GM19328 (cell line): ENCODE measurements around the gene SYNDIG1.

Experiments
- ATAC-seq: cut with Tn5 transposase; IDR thresholded peaks from one replicate; pipeline ENCODE4 v1.9.1; 2021; ENCODE audit warnings: mild to moderate bottlenecking, moderate library complexity; ENCODE audit not compliant: unreplicated experiment

Gene SYNDIG1

DNA sequence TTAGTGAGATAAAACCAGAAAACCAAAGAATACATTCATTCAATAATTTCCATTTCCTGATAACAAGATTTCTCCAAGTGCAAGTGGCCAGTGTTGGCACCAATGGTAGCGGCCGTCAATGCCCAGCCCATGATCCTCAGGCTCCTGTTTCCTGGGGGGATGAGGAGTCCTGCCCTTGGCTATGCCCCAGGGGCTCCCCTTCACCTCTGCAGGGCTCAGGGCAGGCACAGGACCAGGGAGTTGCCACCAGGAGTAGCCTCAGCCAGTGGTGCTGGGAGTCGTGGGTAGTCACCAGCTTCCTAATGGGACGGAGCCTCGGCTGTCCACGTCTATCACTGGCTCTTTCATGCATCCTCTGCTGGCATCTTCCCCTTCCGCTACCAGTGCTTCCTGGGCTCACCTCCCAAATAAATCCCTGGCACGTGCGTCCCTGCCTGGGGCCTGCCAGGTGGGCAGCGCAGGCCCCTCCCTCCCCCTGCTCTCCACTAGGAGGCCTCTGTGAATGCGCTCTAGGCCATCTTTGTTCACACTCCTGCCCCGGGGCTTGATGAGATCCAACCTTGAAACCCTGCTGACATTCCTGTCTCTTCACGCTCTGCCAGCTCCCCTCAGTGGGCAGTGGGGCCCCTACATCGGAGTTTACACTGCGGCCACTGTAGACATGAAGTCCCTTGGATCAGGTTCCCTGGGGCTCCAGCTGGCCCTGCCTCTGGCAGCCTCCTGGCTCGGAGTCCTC, 215.7 kb downstream of the SYNDIG1 start:
- ATAC-seq: no peak

DNA sequence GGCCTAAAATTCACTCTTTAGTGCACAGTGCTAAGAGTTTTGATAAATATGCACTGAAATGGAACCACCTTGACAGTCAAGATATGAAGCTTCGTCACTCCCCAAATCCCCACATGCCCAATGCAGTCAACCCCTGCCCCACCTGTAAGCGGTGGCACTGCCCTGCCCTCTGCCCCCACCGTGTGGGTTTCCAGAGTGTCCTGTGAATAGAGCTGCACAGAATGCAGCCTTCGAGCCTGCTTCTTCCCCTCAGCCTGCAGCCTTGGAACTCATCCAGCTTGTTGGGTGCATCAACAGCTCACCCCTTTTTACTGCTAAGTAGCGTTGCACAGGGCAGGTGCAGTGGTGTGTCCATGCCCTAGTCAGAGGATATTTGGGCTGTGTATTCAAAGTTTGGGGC, 216.3 kb downstream of the SYNDIG1 start:
- no peak for ATAC-seq

DNA sequence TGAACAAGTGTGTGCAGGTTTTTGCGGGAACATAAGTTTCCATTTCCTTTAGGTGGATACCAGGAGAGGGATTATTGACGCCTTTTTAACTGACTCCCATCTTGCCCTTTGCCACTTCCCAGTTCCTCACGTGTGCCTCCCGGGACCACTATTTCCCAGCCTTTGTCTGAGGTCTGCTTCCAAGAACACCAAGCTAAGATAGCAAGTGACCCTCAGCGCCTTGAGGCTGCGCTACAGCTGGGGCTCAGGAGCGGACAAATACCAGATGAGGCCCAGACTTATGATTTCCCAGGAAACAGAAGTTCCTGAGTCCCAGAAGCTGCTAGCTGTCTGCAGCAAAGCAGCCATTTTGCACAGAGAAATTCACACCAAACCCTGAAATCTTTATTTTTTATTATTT, 216.7 kb downstream of the SYNDIG1 start:
- ATAC-seq: no peak

DNA sequence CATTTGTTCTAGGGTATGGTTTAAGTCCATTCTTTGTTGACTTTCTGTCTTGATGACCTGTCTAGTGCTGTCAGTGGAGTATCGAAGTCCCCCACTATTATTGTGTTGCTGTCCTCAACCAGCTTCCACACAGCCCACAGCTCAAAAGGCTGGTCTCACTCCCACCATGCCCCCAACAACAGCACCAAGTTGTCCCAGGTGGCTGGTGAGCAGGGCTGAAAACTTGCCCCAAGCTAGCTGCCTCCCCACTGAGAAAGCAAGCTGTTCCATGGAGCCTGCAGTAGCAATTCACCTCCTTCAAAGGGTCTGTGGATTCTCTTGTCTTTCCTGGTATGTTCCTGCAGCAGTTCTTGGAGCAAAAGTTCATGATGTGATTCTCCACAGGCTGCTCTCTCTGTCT, 221.0 kb downstream of the SYNDIG1 start:
- ATAC-seq: no peak

DNA sequence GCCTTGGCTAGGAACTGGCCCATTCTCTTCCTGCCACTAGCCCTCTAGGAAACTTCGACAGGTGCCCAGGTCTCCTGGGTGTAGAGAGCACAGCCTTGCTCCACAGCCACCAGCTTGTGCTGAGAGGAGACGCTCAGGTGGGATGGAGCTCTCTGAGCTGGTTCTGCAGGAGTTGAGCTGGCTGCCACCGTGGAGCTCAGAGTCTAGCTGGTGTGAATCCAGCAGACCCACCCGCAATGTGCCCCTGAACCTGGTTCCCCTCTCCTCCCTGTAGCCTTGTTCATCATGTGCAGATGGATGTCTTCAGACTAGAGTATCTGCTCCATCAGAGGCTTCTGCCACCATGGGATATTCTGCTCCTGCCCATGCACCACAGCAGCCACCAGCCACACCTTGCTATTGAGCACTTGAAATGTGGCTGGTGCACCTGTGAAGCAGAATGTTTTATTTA, 222.5 kb downstream of the SYNDIG1 start:
- no peak for ATAC-seq

DNA sequence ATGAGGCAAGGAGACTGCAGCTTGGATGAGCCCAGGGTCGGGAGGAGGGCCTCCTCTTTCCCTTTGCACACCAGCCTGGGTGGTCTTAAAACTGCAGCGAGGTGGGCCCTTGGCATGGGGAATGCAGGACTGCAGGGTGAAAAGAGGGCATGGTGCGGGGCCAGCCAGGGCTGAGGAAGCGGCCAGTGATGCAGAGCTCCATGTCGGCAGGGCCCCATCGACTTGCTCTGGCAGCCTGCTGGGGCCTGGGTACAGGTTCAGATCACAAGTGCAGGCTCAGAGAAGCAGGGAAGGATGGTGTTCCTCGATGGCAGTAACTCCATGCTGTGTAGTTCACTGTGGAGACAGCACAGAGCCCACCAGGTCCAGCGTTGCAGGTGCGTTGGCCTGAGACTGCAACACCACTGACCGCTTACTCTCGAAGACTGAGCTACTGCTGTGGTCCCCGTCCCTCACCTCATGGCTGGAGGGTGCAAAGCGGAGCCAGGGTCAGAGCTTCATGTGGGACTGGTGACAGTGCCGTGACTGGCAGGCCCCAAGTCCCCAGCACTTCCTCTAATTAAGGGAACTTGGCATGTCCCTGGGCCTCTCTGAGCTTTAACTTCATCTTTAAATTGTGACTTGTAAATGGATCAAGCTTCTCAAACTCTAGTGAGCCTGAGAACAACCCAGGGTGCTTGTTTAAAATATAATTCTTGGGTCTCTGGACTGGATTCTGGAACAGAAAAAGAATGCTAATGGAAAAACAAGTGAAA, 223.2 kb downstream of the SYNDIG1 start:
- ATAC-seq: no peak

DNA sequence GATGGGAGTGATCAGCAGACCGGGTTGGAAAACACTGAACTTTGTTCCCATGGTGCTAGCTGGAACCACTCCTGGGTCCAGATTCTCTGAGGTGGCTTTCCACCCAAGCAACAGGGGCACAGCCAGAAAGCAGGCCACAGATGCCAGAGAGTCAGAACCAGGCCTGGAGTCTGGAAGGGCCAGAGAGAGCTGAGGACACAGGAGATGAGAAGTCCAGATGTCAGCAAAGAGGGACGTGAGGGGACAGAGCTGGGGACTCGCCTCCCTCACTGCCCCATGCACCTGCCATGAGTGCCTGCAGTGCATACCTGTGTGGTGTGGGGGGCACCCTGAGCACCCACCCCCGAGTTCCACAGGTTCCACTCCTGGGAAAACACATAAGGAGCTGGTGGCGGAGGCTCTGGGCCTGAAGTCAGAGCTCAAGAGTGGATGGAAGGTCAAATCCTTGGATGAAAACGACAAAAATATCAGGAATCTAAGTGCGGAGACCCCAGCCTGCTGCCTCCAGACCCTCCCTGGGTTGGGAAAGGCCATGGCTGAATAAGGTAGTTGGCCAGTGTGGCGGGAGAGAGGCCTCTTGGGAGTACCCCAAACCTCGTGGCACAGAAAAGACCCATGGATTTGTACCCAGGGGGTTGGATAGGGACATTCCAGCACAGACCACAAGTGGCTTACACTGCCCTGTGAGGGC, 224.2 kb downstream of the SYNDIG1 start:
- ATAC-seq: no peak

DNA sequence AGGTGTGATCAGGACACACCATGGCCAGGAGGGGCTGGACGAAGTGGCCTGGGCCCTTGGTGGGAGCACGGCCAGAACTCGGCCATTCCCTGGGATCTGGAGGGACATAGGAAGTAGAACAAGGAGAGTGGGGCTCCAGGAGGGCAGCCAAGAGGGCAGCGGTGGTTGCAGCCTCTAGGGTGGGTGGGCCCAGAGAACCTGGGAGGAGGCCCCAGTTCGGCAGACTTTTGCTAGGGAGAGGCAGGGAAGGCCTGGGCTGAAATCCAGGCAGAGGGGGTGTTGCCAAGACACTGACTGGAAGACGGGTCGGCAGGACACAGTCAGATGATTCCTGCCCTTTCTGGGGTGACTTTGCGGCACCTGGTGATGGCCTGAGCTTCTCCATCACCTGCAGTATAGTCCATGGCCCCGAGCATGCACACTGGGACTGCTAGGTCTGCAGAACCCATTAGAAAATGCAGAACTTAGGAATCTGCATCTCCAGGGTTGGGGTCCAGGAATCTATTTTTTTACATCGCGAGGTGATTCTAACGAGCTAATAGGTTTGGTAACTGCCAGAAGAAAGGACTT, 224.8 kb downstream of the SYNDIG1 start:
- no peak for ATAC-seq

DNA sequence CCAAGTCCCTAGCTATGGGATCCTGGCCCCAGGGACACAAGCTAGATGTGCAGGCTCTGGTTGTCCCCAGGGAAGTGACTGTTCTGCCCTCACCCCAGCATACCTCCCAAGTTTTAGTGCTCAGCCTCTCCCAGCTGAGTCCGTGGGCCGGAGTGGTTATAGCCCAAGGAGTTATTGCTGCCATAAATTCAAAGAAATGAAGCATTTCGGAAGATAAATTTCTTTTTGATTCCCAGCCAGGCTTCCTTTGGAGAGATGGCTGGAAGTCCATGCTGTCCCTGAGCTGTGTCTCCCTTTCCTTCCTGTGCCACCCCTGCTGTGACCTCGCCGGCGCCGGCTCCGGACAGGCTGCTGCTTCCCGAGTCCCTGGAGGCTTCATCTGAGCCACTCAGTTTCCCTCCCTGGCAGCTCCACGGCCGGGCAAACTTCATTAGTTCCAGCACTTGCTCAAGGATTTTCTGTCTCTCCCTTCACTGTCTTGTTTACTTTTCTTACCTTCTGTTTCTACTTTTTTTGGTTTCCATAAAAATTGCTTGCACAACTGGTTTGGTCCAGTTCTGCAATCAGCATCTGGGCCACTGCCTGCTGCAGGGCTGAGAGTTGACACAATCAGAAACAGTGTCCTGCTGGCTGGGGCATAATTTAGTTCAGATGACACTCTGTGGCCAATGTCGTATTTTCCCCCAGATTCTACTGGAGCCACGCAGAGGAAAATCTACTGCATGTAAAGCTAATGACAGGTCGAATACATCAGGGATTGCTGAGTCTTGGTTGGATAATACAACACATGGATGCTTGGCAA, 225.5 kb downstream of the SYNDIG1 start:
- no peak for ATAC-seq

DNA sequence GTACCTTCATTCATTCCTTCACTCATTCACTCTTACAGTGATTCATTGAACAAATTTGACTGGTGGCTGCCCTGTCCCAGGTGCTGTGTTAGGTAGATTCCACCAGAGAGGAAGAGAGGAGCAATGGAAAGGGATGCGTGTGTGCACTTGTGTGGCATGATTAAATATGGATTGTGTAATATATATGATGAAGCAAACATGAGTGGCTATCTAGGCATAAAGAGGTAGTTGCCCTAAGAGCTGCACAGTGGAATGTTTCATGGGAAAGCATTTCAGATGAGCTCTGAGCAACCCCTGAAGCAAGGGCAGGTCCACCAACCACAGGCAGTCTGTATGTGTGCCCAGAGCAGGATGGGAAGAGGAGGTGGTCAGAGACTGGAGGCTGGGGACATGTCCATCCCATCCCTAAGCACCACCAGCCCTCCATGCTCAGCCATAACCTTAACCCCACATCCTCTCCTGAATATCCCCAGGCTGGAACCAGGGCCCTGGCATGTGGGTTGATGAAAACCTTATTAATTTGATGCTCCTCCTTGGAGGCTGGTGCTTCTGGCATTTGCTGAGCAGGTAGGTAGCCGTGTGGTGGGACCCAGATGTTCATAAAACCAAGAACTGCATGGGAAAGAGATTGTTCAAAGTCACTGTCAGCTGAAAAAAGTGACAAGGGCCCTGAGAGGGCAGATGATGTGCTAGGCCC, 226.2 kb downstream of the SYNDIG1 start:
- ATAC-seq: no peak

DNA sequence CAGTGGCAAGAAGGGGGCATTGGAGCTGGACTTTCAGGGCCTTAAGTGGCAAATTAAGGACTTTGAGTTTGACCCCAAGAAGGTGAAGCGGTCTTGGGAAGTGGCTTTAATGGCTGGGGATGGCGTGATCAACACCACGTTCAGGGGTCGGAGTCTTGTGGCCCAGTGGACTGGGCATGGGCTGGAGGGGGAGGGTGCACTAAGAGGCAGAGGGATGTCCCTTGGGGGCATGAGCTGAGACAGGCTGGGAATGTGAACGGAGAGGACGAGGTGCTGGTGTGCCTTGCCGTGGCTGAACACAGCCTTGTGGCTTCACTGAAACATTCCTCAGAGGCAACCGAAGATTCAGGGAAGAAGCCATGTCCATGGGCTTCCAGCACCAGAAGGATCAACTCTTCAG, 227.0 kb downstream of the SYNDIG1 start:
- no peak for ATAC-seq

DNA sequence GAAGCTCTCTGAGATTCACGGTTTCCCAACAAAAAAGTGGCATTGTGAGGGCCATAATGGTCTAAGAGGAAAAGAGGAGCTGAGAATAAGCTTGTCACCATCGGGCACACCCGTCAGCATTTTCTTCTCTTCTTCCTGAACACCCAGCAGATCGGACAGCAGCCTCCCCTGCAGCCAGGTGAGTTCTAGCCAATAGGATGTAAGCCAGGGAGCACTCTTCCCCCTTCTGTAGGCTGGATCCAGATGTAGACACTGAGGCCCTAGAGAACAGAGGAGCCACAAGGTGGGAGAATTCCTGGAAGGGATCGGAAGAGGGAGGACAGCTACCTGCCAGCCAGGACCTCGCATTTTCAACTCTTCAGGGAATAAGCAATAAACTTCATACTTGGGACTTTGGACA, 228.0 kb downstream of the SYNDIG1 start:
- ATAC-seq: no peak

DNA sequence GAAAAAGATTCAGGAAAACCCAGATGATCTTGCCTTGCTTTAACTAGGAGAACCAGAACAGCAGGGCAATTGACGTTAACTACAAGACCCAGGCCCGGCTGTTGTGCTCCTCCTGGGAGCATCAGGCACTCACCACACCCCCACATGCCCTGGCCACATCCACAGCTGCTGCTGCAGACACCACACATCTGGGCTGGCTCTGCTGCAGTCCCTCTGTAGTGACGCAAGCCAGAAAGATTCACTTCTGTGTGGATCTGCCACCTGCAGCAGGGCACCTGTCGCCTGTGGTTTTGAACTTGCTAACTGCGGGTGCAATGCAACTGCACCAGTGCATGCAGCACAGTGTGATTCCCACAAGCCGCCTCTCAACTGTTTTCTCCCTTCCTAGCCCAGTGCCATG, 228.8 kb downstream of the SYNDIG1 start:
- no peak for ATAC-seq

DNA sequence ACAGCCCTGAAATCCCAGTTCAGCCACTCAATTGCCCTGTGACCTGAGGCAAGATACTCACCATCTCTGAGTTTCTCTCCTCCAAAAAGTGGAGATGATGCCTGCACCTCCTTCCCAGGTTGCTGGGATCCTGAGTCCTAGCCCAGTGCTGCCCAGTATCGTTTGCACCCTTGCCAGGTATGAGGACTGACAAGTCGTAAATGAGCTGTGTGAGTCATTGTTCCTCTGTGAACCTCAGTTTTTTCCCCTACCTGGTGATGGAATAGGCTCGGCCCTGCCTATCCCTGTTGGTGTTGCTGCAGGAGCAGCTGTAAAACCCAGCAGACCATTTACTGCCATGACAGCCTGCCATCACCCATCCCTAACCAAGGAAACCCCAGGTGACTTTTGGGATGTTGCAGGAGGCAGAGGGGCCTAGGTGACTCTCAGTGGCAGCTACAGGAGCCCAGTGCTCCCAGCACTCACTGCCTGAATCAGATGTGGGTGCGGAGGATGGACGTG, 229.3 kb downstream of the SYNDIG1 start:
- no peak for ATAC-seq

DNA sequence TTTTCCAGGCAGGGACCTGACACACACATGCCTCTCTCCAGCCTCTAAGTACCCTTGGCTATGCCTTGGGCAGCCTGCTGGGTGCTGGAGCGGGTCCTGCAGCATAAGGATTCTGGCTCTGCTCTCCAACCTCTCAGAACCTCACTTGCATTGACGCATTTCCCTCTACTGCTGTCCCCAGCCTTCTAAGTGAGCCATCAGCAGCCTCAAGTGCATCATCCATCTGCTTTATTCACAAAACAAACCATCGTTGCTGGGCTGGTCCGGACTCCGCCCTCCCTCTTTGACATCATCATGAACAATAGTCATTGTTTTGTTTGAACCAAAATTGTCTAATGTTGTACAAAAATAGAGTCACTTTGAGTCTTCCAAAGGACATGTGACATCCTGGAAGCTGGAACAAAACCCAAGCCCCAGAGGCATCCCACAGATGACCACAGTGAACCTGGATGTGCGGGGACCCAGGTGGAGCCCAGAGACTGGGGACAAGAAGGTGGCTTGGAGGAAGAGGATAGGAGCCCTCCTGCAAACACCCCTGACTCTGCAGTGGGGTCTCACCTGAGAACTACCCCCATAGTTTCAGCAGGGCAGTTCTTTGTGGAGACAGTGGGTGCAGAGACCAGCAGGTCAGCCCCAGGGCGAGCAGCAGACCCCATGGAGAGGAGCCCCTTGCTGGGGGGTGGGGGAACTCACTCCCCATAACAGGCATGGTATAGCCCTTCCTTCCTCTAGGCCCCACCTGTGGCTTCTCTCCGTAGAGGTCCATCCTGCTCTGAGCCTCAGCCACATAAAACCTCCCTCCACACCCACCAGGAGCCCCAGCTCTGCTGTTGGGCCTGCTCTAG, 230.1 kb downstream of the SYNDIG1 start:
- no peak for ATAC-seq

DNA sequence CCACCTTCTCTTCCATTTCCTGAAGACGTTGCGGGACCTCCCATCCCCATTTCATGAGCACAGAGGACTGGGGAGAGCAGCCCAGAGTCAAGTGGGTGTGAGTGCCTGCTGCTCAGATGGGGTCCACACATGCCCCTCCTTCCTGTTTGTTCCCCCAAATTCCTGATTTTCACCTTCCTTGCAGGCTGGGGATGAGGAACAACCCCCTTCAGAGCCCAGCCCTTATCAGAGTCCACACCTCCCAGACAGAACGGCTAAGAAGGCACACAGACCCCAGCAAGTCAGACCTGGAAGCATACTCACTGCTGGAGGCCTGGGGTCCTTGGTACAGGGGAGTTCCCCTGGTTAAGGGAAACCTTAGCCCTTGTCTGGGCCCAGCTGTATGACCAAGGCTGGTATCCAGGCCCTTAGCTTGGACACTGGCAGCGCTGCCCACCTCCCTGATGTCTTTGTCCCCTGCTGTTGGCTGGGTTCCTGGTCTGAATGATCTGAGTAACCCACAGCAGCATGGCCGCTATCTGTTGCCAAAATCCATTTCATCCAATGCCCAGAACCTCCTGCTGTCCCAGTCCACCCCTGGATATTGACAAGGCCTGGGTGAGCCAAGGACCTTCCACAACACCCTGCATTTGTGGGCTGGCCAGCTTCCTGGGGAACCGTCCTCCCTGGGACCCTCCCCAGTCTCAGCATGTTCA, 230.9 kb downstream of the SYNDIG1 start:
- no peak for ATAC-seq

DNA sequence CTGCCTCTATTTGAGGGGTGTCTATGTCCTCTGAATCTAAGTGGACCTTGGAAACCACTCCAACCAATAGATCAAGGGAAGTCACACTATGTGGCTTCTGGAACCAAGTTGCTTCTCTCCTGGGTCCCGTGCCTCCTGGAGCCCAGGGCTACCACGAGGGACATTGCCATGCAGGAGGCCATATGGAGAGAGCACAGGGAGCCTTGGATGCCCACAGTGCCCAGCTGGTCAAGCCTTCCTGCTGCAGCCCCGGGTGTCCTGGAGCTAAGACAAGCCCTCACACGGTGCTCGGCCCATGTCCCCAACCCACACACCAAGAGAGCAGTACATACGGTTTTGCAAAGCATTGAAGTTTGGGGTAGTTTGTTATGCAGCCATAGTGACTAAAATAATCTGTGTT, 231.6 kb downstream of the SYNDIG1 start:
- ATAC-seq: no peak

DNA sequence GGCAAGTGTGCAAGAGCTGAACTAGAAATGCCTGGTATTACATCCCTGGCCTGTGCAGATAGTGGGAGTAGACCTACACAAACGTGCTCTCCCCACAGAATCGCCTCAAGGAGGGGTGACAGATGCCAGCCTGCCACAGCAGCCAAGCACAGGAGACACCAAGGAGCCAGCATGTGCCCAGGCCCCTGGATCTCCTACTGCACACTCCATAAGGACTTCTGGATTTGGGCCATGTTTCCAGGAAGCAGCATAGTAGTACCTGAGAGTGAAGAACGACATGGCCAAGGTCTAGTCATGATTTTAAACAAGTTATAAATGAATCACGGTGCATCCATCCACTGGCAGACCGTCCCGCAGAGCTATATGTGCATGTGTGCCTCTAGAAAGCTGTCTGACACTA, 232.2 kb downstream of the SYNDIG1 start:
- ATAC-seq: no peak
